Type B pancreatic cell (in vitro differentiated cells): ENCODE results near the gene RELT. TPM values are rescaled to one million over a fixed set of nuclear protein-coding genes. Genes with fewer than 3 reads are reported as not detected.

Experiments
- DNase-seq: peaks from one replicate; pipeline ENCODE4 v3.0.0; 2021; ENCODE audit warnings: mixed read lengths; ENCODE audit not compliant: unreplicated experiment; ENCODE audit errors: extremely low spot score
- H3K27ac Mint-ChIP-seq: 2 replicates; pipeline ENCODE4 v1.8.0; 2021; ENCODE audit warnings: mild to moderate bottlenecking, mixed read lengths
- H3K27me3 Mint-ChIP-seq: 2 replicates; pipeline ENCODE4 v1.8.0; 2021; ENCODE audit warnings: mixed read lengths
- H3K36me3 Mint-ChIP-seq: 2 replicates; pipeline ENCODE4 v1.8.0; 2021; ENCODE audit warnings: mixed read lengths
- H3K4me1 Mint-ChIP-seq: one replicate; pipeline ENCODE4 v1.8.0; 2021; ENCODE audit warnings: mixed read lengths; ENCODE audit not compliant: unreplicated experiment
- H3K4me3 Mint-ChIP-seq: 2 replicates; pipeline ENCODE4 v1.8.0; 2021; ENCODE audit warnings: mild to moderate bottlenecking, mixed read lengths
- H3K9me3 Mint-ChIP-seq: 2 replicates; pipeline ENCODE4 v1.8.0; 2021; ENCODE audit warnings: mixed read lengths
- CTCF ChIP-seq: fragments of 200-600 bp; sonication (generic); conservative IDR thresholded peaks from 2 replicates; pipeline ENCODE4 v1.5.0; 2021; ENCODE audit warnings: antibody characterized with exemption, mild to moderate bottlenecking
- total RNA-seq: library from RNA; stranded (reverse); gene quantifications from 2 replicates; pipeline ENCODE4 v1.2.1, GENCODE V29; 2021; ENCODE audit warnings: low replicate concordance

The RELT gene
- total RNA-seq, 1 donor from 2014 or later, result 8.5 TPM

GRCh38 chr11:73420136-73420535 is 43.9 kb downstream of the RELT start:
- H3K4me3 Mint-ChIP-seq, result no peak overlapping the region
- peaks cover 16% of the 10 kb centered on the region for H3K4me1 Mint-ChIP-seq
- H3K27ac Mint-ChIP-seq, result no peak overlapping the region
- no peaks in the 10 kb centered on the region for H3K27me3 Mint-ChIP-seq
- no peak for DNase-seq
- TF ChIP-seq CTCF, result no peak
- H3K36me3 Mint-ChIP-seq, result peaks cover 18% of the 10 kb centered on the region
- no peaks in the 10 kb centered on the region for H3K9me3 Mint-ChIP-seq

- no peak for TF ChIP-seq CTCF
- no peaks in the 10 kb centered on the region for H3K9me3 Mint-ChIP-seq
- H3K4me1 Mint-ChIP-seq, result peaks cover 1% of the 10 kb centered on the region
- H3K36me3 Mint-ChIP-seq, result peaks cover 7% of the 10 kb centered on the region
- no peak overlapping the region for H3K4me3 Mint-ChIP-seq
- no peak overlapping the region for H3K27ac Mint-ChIP-seq
- no peaks in the 10 kb centered on the region for H3K27me3 Mint-ChIP-seq
- no peak for DNase-seq
Observed at GRCh38 chr11:73422886-73423285, 46.7 kb downstream of the RELT start.

- no peak overlapping the region for H3K4me3 Mint-ChIP-seq
- no peaks in the 10 kb centered on the region for H3K9me3 Mint-ChIP-seq
- DNase-seq, result no peak
- H3K27ac Mint-ChIP-seq, result no peak overlapping the region
- H3K4me1 Mint-ChIP-seq, result peaks cover 6% of the 10 kb centered on the region
- peaks cover 6% of the 10 kb centered on the region for H3K36me3 Mint-ChIP-seq
- no peaks in the 10 kb centered on the region for H3K27me3 Mint-ChIP-seq
- no peak for TF ChIP-seq CTCF
Observed at GRCh38 chr11:73423506-73423905, 47.3 kb downstream of the RELT start.

- Mint-ChIP-seq H3K36me3 (peaks cover 9% of the 10 kb centered on the region), H3K4me3 (no peak overlapping the region), H3K9me3 (no peaks in the 10 kb centered on the region), H3K4me1 (peaks cover 6% of the 10 kb centered on the region), H3K27ac (no peak overlapping the region), H3K27me3 (no peaks in the 10 kb centered on the region)
- TF ChIP-seq CTCF, result no peak
- no peak for DNase-seq
Observed at GRCh38 chr11:73425108-73425507, 48.9 kb downstream of the RELT start.

- H3K9me3 Mint-ChIP-seq, result no peaks in the 10 kb centered on the region
- no peak overlapping the region for H3K4me3 Mint-ChIP-seq
- no peaks in the 10 kb centered on the region for H3K27me3 Mint-ChIP-seq
- no peak for TF ChIP-seq CTCF
- H3K27ac Mint-ChIP-seq, result no peak overlapping the region
- H3K36me3 Mint-ChIP-seq, result peaks cover 9% of the 10 kb centered on the region
- DNase-seq, result no peak
- H3K4me1 Mint-ChIP-seq, result peaks cover 6% of the 10 kb centered on the region
Observed at GRCh38 chr11:73426219-73426850, 50.1 kb downstream of the RELT start.

GRCh38 chr11:73428227-73428626 is 52.0 kb downstream of the RELT start:
- Mint-ChIP-seq H3K27ac (no peak overlapping the region), H3K36me3 (peaks cover 9% of the 10 kb centered on the region), H3K4me1 (peaks cover 6% of the 10 kb centered on the region), H3K9me3 (no peaks in the 10 kb centered on the region), H3K4me3 (no peak overlapping the region), H3K27me3 (no peaks in the 10 kb centered on the region)
- no peak for DNase-seq
- no peak for TF ChIP-seq CTCF
